HFF-Myc (cell line): ENCODE data around the gene SLC35A4.
A peak's percentile ranks its signal among the peaks of the same experiment; 100 is the strongest.

ENCODE experiments used
- DNase-seq: peaks from one replicate; pipeline ENCODE4 v3.0.0-alpha.2; 2011; ENCODE audit warnings: low read depth; ENCODE audit errors: extremely low read depth
- H3K4me3 ChIP-seq: replicated peaks from 2 replicates; pipeline ENCODE4 v1.5.1; 2011; ENCODE audit warnings: low read depth, mild to moderate bottlenecking, control low read depth, low read length
- CTCF ChIP-seq: IDR thresholded peaks from 2 replicates; pipeline ENCODE4 v1.5.1; 2012; ENCODE audit warnings: mild to moderate bottlenecking, low read depth, low read length, control low read depth; ENCODE audit errors: missing control alignments

Gene SLC35A4

GRCh38 chr5:140557965-140558364, 6.7 kb upstream of the SLC35A4 start:
- peak overlapping the region; percentile 69; the same call in 1 of the 2 replicates for H3K4me3 ChIP-seq

DNA sequence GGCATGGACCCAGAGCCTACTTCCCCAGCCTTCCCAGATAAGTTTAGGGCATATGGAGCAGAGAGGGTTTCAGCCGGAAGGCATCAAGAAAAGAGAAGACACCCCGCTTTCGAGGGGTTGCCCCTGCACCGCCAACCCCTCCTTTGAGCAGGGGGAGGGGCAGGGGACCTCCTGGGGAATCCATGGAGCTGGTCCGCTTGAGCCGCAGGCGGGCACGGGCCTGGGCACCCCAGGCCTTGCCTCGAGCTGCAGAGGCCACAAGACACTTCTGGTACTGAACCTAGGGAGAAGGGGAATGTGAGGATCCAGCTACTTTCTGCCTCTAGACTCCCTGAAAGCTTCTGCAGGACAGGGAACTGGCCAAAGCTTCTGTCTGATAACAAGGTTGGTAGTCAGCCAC, 6.1 kb upstream of the SLC35A4 start:
- DNase-seq, result no peak
- H3K4me3 ChIP-seq, result no peak overlapping the region
- TF ChIP-seq CTCF, result no peak

More at GRCh38 chr5:140557965-140558364, 6.7 kb upstream of the SLC35A4 start:
- no peak for TF ChIP-seq CTCF
- DNase-seq, result no peak

DNA sequence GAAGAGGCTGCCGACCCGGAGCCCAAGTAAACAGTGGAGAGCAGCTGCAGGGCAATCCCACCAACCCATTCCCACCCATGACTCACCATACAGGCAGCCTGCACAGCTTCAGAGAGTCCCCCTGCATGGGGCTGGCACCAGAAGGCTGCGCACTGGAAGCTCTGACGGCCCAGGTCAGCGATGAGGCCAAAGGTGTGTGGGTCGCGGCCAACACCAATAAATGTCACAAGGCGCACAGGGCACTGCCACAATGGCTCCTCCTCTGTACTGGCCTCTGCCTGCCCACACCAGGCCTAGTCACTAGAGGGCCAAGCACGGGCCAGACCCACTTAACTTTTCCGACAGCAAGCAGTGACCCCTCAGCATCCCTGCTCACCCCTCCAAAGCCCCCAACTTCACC, 4.4 kb upstream of the SLC35A4 start:
- no peak for DNase-seq
- TF ChIP-seq CTCF, result no peak
- H3K4me3 ChIP-seq, result no peak overlapping the region

GRCh38 chr5:140561753-140562523, 2.7 kb upstream of the SLC35A4 start:
- H3K4me3 ChIP-seq, result no peak overlapping the region
- no peak for TF ChIP-seq CTCF
- DNase-seq, result no peak

GRCh38 chr5:140563596-140563995, 1.0 kb upstream of the SLC35A4 start:
- no peak for TF ChIP-seq CTCF
- peak overlapping the region; percentile 96 for H3K4me3 ChIP-seq
- DNase-seq, result no peak

- H3K4me3 ChIP-seq, result peak overlapping the region; percentile 96
- no peak for DNase-seq
- no peak for TF ChIP-seq CTCF
These were observed 574 bp downstream of the SLC35A4 start for GRCh38 chr5:140565024-140565779.
